Endothelial cell of umbilical vein (primary cell): ENCODE results near the gene LIAS. TPM values are rescaled to one million over a fixed set of nuclear protein-coding genes. Genes with fewer than 3 reads are reported as not detected.

Experiments used
- BruUV-seq: library from RNA; stranded (reverse); fragments of 400-500 nt; replicated peaks from 2 replicates; lab custom pipeline; 2021; lab: Mats Ljungman, UMichigan
- CTCF ChIA-PET: fragments of 300-600, 350-600 bp; sonication (Branson Sonifier 250); formaldehyde crosslinking; loops from one replicate; lab custom pipeline; 2021; ENCODE audit warnings: antibody characterized with exemption, inconsistent platforms; lab: Charles Lee
- POLR2A ChIA-PET: fragments of 300-600, 350-600 bp; sonication (Branson Sonifier 250); formaldehyde crosslinking; loops from one replicate; lab custom pipeline; 2021; ENCODE audit warnings: antibody characterized with exemption, inconsistent platforms; lab: Charles Lee
- DNase-seq: peaks from one replicate; pipeline ENCODE4 v3.0.0-alpha.2; 2011; ENCODE audit warnings: low read depth, low spot score
- FAIRE-seq: peaks from 2 replicates; lab custom pipeline; 2011; peaks lifted over from hg19 to GRCh38; lab: Jason Lieb, UNC
- H2AFZ ChIP-seq: 2 replicates; pipeline ENCODE4 v1.6.0; 2012; ENCODE audit warnings: low read depth, low read length, control low read depth, inconsistent platforms
- H3K27ac ChIP-seq: 2 replicates; pipeline ENCODE4 v1.5.1; 2011; ENCODE audit warnings: low read depth, mild to moderate bottlenecking, control low read depth, low read length, moderate library complexity; ENCODE audit not compliant: insufficient read depth
- H3K27me3 ChIP-seq, 2 experiments: 2 replicates each; pipeline versions ENCODE4 v1.6.0 to v1.6.1; 2011; ENCODE audit warnings: low read length in 2 of 2, mixed read lengths in 1 of 2; ENCODE audit not compliant: control insufficient read depth in 2 of 2, insufficient read depth in 2 of 2
- H3K36me3 ChIP-seq, 2 experiments: 2 replicates in 1 of 2; 3 replicates in 1 of 2; pipeline ENCODE4 v1.5.1; 2011; ENCODE audit warnings: low read length in 2 of 2, mild to moderate bottlenecking in 1 of 2, moderate library complexity in 1 of 2; ENCODE audit not compliant: control insufficient read depth in 2 of 2, insufficient read depth in 2 of 2; ENCODE audit errors: extremely low read depth in 1 of 2
- H3K4me1 ChIP-seq: 3 replicates; pipeline ENCODE4 v1.5.1; 2011; ENCODE audit warnings: mild to moderate bottlenecking, low read length; ENCODE audit not compliant: control insufficient read depth, insufficient read depth; ENCODE audit errors: extremely low read depth
- H3K4me2 ChIP-seq: 2 replicates; pipeline ENCODE4 v1.6.1; 2011; ENCODE audit warnings: low read length, control low read depth, mixed read lengths; ENCODE audit not compliant: insufficient read depth
- H3K4me3 ChIP-seq, 3 experiments: fragments of 200-600 bp in 1 of 3; sonication (generic), shearing (Covaris generic) in 1 of 3; replicated peaks in 1 of 3; 2 replicates each; pipeline ENCODE4 v1.5.1; 2011 to 2016; ENCODE audit warnings: control low read depth in 3 of 3, low read length in 3 of 3, mild to moderate bottlenecking in 2 of 3, inconsistent platforms in 1 of 3, low read depth in 1 of 3, moderate library complexity in 1 of 3; ENCODE audit not compliant: insufficient read depth in 1 of 3
- H3K79me2 ChIP-seq: 2 replicates; pipeline ENCODE4 v1.6.0; 2012; ENCODE audit warnings: low read length, inconsistent platforms; ENCODE audit not compliant: control insufficient read depth, insufficient read depth
- H3K9ac ChIP-seq: replicated peaks from 2 replicates; pipeline ENCODE3; 2011; ENCODE audit warnings: low read length, control low read depth; ENCODE audit not compliant: insufficient read depth; ENCODE audit errors: extremely low read depth
- H3K9me1 ChIP-seq: replicated peaks from 3 replicates; pipeline ENCODE4 v1.6.0; 2011; ENCODE audit warnings: mild to moderate bottlenecking, low read length; ENCODE audit not compliant: control insufficient read depth, insufficient read depth; ENCODE audit errors: extremely low read depth
- H3K9me3 ChIP-seq: replicated peaks from 2 replicates; pipeline ENCODE4 v1.5.1; 2012; ENCODE audit warnings: low read length, inconsistent platforms; ENCODE audit not compliant: control insufficient read depth, insufficient read depth
- H4K20me1 ChIP-seq: replicated peaks from 2 replicates; pipeline ENCODE3; 2011; ENCODE audit warnings: mild to moderate bottlenecking, low read length; ENCODE audit not compliant: control insufficient read depth, insufficient read depth; ENCODE audit errors: extremely low read depth
- EZH2 ChIP-seq: IDR thresholded peaks from 2 replicates; pipeline ENCODE4 v1.6.1; 2012; ENCODE audit warnings: borderline replicate concordance, low read depth, mild to moderate bottlenecking, moderate library complexity, low read length, inconsistent platforms; ENCODE audit not compliant: severe bottlenecking
- FOS ChIP-seq: IDR thresholded peaks from 2 replicates; pipeline ENCODE4 v1.6.1; 2011; ENCODE audit warnings: mild to moderate bottlenecking, low read length, moderate library complexity, borderline replicate concordance; ENCODE audit not compliant: insufficient read depth
- GATA2 ChIP-seq: IDR thresholded peaks from 2 replicates; pipeline ENCODE4 v1.7.0; 2011; ENCODE audit warnings: low read depth, mild to moderate bottlenecking, moderate library complexity, mixed read lengths, low read length; ENCODE audit not compliant: insufficient read length, insufficient read depth
- JUN ChIP-seq: IDR thresholded peaks from 2 replicates; pipeline ENCODE4 v1.6.1; 2011; ENCODE audit warnings: borderline replicate concordance, low read depth; ENCODE audit not compliant: insufficient read length, insufficient read depth
- MYC ChIP-seq: IDR thresholded peaks from one replicate; pipeline ENCODE4 v1.6.1; 2011; ENCODE audit warnings: mild to moderate bottlenecking, low read depth, low read length
- POLR2A ChIP-seq: IDR thresholded peaks from 2 replicates; pipeline ENCODE4 v1.6.1; 2012; ENCODE audit warnings: low read depth, mild to moderate bottlenecking, control low read depth, low read length
- POLR2AphosphoS5 ChIP-seq: IDR thresholded peaks from 2 replicates; pipeline ENCODE4 v1.6.1; 2012; ENCODE audit warnings: low read depth, mild to moderate bottlenecking, control low read depth, low read length, moderate library complexity; ENCODE audit not compliant: insufficient read depth
- dilution Hi-C: fragments of 300-500 bp; cut with MboI; formaldehyde crosslinking; loops from one replicate; pipeline ENCODE4 v1.15.0; 2019; ENCODE audit warnings: low sequenced_read_pairs; ENCODE audit not compliant: extremely low pct_ligation_motif_present
- intact Hi-C: fragments of 100-400 bp; cut with micrococcal nuclease; formaldehyde crosslinking; loops from one replicate; pipeline ENCODE4 v1.10.0; 2022
- polyA plus RNA-seq, 4 experiments: library from polyadenylated mRNA; depleted of rRNA in 3 of 4; stranded (reverse) in 3 of 4; unstranded in 1 of 4; fragments of >200 nt; gene quantifications; 2 replicates each; pipeline versions ENCODE4 v1.2.1 to v1.2.3, GENCODE V29; 2011 to 2012; ENCODE audit warnings: missing spikeins in 1 of 4
- total RNA-seq: library from RNA; stranded (reverse); gene quantifications from 2 replicates; pipeline ENCODE4 v1.2.3, GENCODE V29; 2021
- TF ChIP-seq, protein P1 (sequence below): IDR thresholded peaks from 2 replicates; pipeline ENCODE4 v1.6.1; 2011; ENCODE audit not compliant: insufficient read depth, insufficient read length
- TF ChIP-seq, protein P2 (sequence below), 2 donors: IDR thresholded peaks; 1 replicate in 1 of 2; 2 replicates in 1 of 2; pipeline ENCODE4 v1.5.1; 2011; ENCODE audit warnings: low read length in 2 of 2, mild to moderate bottlenecking in 2 of 2, moderate library complexity in 2 of 2, control low read depth in 1 of 2, inconsistent platforms in 1 of 2, low read depth in 1 of 2; ENCODE audit not compliant: insufficient read depth in 1 of 2; ENCODE audit errors: extremely low read depth in 1 of 2

LIAS gene
- total and polyA plus RNA-seq, 2 donors (not counting 3 experiments of a cell fraction or from before 2014, with no cell fraction given): 5.5 to 11.3 TPM

DNA sequence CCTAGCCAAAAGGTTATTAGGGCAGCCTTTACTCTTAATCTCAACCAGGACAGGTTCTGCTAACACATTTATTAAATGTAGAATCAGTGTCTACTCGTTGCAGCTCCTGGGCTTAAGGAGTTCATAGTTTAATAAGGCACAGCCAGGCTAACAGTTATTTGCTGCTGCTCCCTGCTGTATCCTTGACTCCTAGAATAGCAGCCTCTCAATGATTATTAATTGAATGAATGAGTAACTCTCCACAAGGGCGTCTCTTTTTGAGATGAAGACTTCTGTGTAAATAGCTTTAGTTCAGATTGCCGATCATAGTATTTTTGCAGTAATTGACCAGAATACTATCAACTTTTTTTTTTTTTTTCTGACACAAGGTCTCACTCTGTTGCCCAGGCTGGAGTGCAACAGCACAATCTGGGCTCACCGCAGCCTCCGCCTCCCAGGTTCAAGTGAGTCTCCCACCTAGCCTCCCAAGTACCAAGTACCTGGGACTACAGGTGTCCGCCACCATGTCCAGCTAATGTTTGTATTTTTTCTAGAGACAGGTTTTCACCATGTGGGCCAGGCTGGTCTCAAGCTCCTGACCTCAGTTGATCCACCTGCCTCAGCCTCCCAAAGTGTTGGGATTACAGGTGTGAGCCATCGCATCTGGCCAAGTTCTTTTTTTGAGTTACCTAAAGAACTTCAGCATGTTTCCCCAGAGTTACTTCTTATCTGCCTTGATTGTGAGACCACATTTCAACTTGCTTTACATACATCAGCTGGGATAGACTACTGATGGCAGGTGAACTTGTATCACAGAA lies 65.5 kb downstream of the LIAS start:
- no peak for DNase-seq
- Histone ChIP-seq H3K4me2 (no peak overlapping the region), H4K20me1 (no peaks in the 10 kb centered on the region), H3K79me2 (peaks cover 65% of the 10 kb centered on the region), H3K36me3 (no peaks in the 10 kb centered on the region), H3K4me3 (no peak overlapping the region), H3K9me1 (no peaks in the 10 kb centered on the region), H3K4me1 (peaks cover 22% of the 10 kb centered on the region), H3K27ac (no peak overlapping the region), H3K27me3 (no peaks in the 10 kb centered on the region), H3K9me3 (no peaks in the 10 kb centered on the region), H2AFZ (no peak overlapping the region), H3K9ac (no peak overlapping the region)
- ChIA-PET CTCF (interaction anchor here (2.1 kb wide), 1 partner anchor 55 kb away, joined by 8 read pairs; no protein-coding TSS in a partner anchor), POLR2A (interaction anchor here (0.8 to 3.7 kb wide), 2 partner anchors 46 to 114 kb away, joined by 4 to 42 read pairs; partner anchors contain the start of gene SMIM14)
- intact Hi-C loops: loop anchor here (10.0 kb wide), 1 partner anchor 270 kb away; no protein-coding TSS in a partner anchor
- dilution Hi-C loops: no loop called here
- TF ChIP-seq MYC (no peak), FOS (no peak), POLR2A (no peak), GATA2 (no peak), EZH2 (no peak), POLR2AphosphoS5 (no peak), JUN (no peak)
- TF ChIP-seq, protein P1, sequence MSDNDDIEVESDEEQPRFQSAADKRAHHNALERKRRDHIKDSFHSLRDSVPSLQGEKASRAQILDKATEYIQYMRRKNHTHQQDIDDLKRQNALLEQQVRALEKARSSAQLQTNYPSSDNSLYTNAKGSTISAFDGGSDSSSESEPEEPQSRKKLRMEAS: no peak
- TF ChIP-seq, protein P2, sequence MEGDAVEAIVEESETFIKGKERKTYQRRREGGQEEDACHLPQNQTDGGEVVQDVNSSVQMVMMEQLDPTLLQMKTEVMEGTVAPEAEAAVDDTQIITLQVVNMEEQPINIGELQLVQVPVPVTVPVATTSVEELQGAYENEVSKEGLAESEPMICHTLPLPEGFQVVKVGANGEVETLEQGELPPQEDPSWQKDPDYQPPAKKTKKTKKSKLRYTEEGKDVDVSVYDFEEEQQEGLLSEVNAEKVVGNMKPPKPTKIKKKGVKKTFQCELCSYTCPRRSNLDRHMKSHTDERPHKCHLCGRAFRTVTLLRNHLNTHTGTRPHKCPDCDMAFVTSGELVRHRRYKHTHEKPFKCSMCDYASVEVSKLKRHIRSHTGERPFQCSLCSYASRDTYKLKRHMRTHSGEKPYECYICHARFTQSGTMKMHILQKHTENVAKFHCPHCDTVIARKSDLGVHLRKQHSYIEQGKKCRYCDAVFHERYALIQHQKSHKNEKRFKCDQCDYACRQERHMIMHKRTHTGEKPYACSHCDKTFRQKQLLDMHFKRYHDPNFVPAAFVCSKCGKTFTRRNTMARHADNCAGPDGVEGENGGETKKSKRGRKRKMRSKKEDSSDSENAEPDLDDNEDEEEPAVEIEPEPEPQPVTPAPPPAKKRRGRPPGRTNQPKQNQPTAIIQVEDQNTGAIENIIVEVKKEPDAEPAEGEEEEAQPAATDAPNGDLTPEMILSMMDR (IDR thresholded peaks at IDR 0.05; ENCODE audit: extremely low read depth in 1 of 2, insufficient read depth in 1 of 2, low read depth in 1 of 2, low read length in 2 of 2): no peak
- no peak for FAIRE-seq
- no TSS peak for BruUV-seq
